GM23338 (cell line): Measurements from ENCODE around the gene MGAT5. TPM values are rescaled to one million over a fixed set of nuclear protein-coding genes. Genes with fewer than 3 reads are reported as not detected.

Experiments
- ATAC-seq: fragments of 200-7000 bp; cut with Tn5 transposase; 3 replicates; pipeline ENCODE4 v1.9.1; 2020
- DNase-seq: peaks from one replicate; pipeline ENCODE4 v3.0.0-alpha.2; 2015; ENCODE audit warnings: low spot score
- H2AFZ ChIP-seq: fragments of 200-600 bp; sonication (generic); 2 replicates; pipeline ENCODE4 v1.8.0; 2016; ENCODE audit warnings: antibody characterized with exemption, mild to moderate bottlenecking, moderate library complexity
- H3F3A ChIP-seq: fragments of 200-600 bp; sonication (generic); replicated peaks from 2 replicates; pipeline ENCODE4 v1.8.0; 2017; ENCODE audit warnings: antibody characterized with exemption, mixed run types, low read depth
- H3K27ac ChIP-seq: fragments of 200-600 bp; sonication (generic); 2 replicates; pipeline ENCODE4 v1.6.1; 2016; ENCODE audit warnings: low read depth
- H3K27me3 ChIP-seq: fragments of 200-600 bp; sonication (generic); 2 replicates; pipeline ENCODE4 v1.8.0; 2016; ENCODE audit warnings: mild to moderate bottlenecking, mixed run types, moderate library complexity; ENCODE audit not compliant: insufficient read depth
- H3K36me3 ChIP-seq: fragments of 200-600 bp; sonication (generic); 2 replicates; pipeline ENCODE4 v1.8.0; 2016; ENCODE audit warnings: mild to moderate bottlenecking; ENCODE audit not compliant: insufficient read depth
- H3K4me1 ChIP-seq: fragments of 200-600 bp; sonication (generic); 2 replicates; pipeline ENCODE4 v1.8.0; 2016; ENCODE audit warnings: mild to moderate bottlenecking, moderate library complexity; ENCODE audit not compliant: insufficient read depth
- H3K4me2 ChIP-seq: fragments of 200-600 bp; sonication (generic); 2 replicates; pipeline ENCODE4 v1.7.1; 2017; ENCODE audit warnings: mixed run types
- H3K4me3 ChIP-seq: fragments of 200-600 bp; sonication (generic); 2 replicates; pipeline ENCODE4 v1.6.1; 2016; ENCODE audit warnings: mixed run types
- H3K79me2 ChIP-seq: fragments of 200-600 bp; sonication (generic); replicated peaks from 2 replicates; pipeline ENCODE4 v1.8.0; 2017; ENCODE audit warnings: mild to moderate bottlenecking; ENCODE audit not compliant: insufficient read depth
- H3K9me2 ChIP-seq: fragments of 200-600 bp; sonication (generic); 2 replicates; pipeline ENCODE4 v1.8.0; 2017; ENCODE audit not compliant: insufficient read depth
- H4K20me1 ChIP-seq: fragments of 200-600 bp; sonication (generic); replicated peaks from 2 replicates; pipeline ENCODE4 v1.8.0; 2017; ENCODE audit warnings: mild to moderate bottlenecking; ENCODE audit not compliant: insufficient read depth
- H3K27ac Mint-ChIP-seq: 2 replicates; pipeline ENCODE4 v1.8.0; 2020; ENCODE audit warnings: inconsistent platforms, mild to moderate bottlenecking, moderate library complexity, mixed read lengths
- H3K27me3 Mint-ChIP-seq: 3 replicates; pipeline ENCODE4 v1.8.0; 2022; ENCODE audit warnings: low read depth, mild to moderate bottlenecking, moderate library complexity, mixed read lengths, inconsistent platforms; ENCODE audit not compliant: insufficient read depth, poor library complexity
- H3K36me3 Mint-ChIP-seq: 3 replicates; pipeline ENCODE4 v1.8.0; 2021; ENCODE audit warnings: low read depth, mild to moderate bottlenecking, inconsistent platforms, moderate library complexity, mixed read lengths
- H3K4me1 Mint-ChIP-seq: 3 replicates; pipeline ENCODE4 v1.8.0; 2020; ENCODE audit warnings: mild to moderate bottlenecking, inconsistent platforms, mixed read lengths
- H3K4me3 Mint-ChIP-seq: 3 replicates; pipeline ENCODE4 v1.8.0; 2021; ENCODE audit warnings: moderate library complexity, mild to moderate bottlenecking, inconsistent platforms, mixed read lengths
- H3K9me3 Mint-ChIP-seq: 3 replicates; pipeline ENCODE4 v1.8.0; 2020; ENCODE audit warnings: moderate library complexity, mild to moderate bottlenecking, inconsistent platforms, mixed read lengths
- CREB1 ChIP-seq: fragments of 250-450 bp; sonication (Bioruptor Pico); IDR thresholded peaks from 2 replicates; pipeline ENCODE4 v1.5.0; 2020; ENCODE audit warnings: low read depth, mild to moderate bottlenecking, moderate library complexity
- CTCF ChIP-seq, 2 experiments: fragments of 200-600 bp in 1 of 2; sonication (generic) in 1 of 2; conservative IDR thresholded peaks; 2 replicates each; pipeline versions ENCODE4 v1.5.1 to v1.6.1; 2016 to 2017; ENCODE audit warnings: antibody characterized with exemption in 2 of 2, low read depth in 2 of 2, mild to moderate bottlenecking in 2 of 2, moderate library complexity in 1 of 2
- ETS1 ChIP-seq: IDR thresholded peaks from 2 replicates; pipeline ENCODE4 v1.6.1; 2016; ENCODE audit warnings: antibody characterized with exemption
- EZH2 ChIP-seq: fragments of 200-600 bp; sonication (generic); IDR thresholded peaks from one replicate; pipeline ENCODE4 v1.8.0; 2017; ENCODE audit warnings: antibody characterized with exemption, mild to moderate bottlenecking, low read depth; ENCODE audit not compliant: unreplicated experiment
- EZH2phosphoT487 ChIP-seq: fragments of 200-600 bp; sonication (generic); IDR thresholded peaks from one replicate; pipeline ENCODE4 v1.8.1; 2018; ENCODE audit warnings: antibody characterized with exemption; ENCODE audit not compliant: unreplicated experiment
- JUNB ChIP-seq: IDR thresholded peaks from one replicate; pipeline ENCODE4 v1.6.1; 2016; ENCODE audit warnings: antibody characterized with exemption; ENCODE audit not compliant: unreplicated experiment
- NANOG ChIP-seq: IDR thresholded peaks from 2 replicates; pipeline ENCODE4 v1.6.1; 2016; ENCODE audit warnings: antibody characterized with exemption, borderline replicate concordance
- POLR2AphosphoS5 ChIP-seq: IDR thresholded peaks from 2 replicates; pipeline ENCODE4 v1.6.1; 2016; ENCODE audit warnings: antibody characterized with exemption, low read depth
- ZNF114 ChIP-seq: fragments of 250-450 bp; sonication (Bioruptor Pico); IDR thresholded peaks from 2 replicates; pipeline ENCODE4 v1.5.0; 2020; ENCODE audit warnings: mild to moderate bottlenecking, moderate library complexity
- polyA plus RNA-seq: library from polyadenylated mRNA; unstranded; fragments of >200 nt; fragmentation: Nextera tagmentation; extraction: Ambion mirVana; gene quantifications from 2 replicates; pipeline ENCODE4 v1.2.1, GENCODE V29; 2016
- total RNA-seq: library from RNA; depleted of rRNA; stranded (reverse); fragments of >200 nt; shearing (Covaris generic); gene quantifications from 2 replicates; pipeline ENCODE4 v1.2.3, GENCODE V29; 2014
- TF ChIP-seq, protein P1 (sequence below): IDR thresholded peaks from one replicate; pipeline ENCODE4 v1.6.1; 2018; ENCODE audit warnings: antibody characterized with exemption; ENCODE audit not compliant: unreplicated experiment

The MGAT5 gene
- total and polyA plus RNA-seq, 2 experiments from 2014 or later = 4.6 to 27.6 TPM

GRCh38 chr2:134252092-134252750, 1.7 kb upstream of the MGAT5 start (continued):
- TF ChIP-seq, protein P1, sequence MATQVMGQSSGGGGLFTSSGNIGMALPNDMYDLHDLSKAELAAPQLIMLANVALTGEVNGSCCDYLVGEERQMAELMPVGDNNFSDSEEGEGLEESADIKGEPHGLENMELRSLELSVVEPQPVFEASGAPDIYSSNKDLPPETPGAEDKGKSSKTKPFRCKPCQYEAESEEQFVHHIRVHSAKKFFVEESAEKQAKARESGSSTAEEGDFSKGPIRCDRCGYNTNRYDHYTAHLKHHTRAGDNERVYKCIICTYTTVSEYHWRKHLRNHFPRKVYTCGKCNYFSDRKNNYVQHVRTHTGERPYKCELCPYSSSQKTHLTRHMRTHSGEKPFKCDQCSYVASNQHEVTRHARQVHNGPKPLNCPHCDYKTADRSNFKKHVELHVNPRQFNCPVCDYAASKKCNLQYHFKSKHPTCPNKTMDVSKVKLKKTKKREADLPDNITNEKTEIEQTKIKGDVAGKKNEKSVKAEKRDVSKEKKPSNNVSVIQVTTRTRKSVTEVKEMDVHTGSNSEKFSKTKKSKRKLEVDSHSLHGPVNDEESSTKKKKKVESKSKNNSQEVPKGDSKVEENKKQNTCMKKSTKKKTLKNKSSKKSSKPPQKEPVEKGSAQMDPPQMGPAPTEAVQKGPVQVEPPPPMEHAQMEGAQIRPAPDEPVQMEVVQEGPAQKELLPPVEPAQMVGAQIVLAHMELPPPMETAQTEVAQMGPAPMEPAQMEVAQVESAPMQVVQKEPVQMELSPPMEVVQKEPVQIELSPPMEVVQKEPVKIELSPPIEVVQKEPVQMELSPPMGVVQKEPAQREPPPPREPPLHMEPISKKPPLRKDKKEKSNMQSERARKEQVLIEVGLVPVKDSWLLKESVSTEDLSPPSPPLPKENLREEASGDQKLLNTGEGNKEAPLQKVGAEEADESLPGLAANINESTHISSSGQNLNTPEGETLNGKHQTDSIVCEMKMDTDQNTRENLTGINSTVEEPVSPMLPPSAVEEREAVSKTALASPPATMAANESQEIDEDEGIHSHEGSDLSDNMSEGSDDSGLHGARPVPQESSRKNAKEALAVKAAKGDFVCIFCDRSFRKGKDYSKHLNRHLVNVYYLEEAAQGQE = no peak
- no peak for TF ChIP-seq ZNF114 (CRISPR knock-in tag)
- TF ChIP-seq JUNB = no peak
- TF ChIP-seq CTCF (conservative IDR thresholded peaks at IDR 0.05; ENCODE audit: low read depth in 2 of 2) = no peak
- no peak for TF ChIP-seq EZH2

DNA sequence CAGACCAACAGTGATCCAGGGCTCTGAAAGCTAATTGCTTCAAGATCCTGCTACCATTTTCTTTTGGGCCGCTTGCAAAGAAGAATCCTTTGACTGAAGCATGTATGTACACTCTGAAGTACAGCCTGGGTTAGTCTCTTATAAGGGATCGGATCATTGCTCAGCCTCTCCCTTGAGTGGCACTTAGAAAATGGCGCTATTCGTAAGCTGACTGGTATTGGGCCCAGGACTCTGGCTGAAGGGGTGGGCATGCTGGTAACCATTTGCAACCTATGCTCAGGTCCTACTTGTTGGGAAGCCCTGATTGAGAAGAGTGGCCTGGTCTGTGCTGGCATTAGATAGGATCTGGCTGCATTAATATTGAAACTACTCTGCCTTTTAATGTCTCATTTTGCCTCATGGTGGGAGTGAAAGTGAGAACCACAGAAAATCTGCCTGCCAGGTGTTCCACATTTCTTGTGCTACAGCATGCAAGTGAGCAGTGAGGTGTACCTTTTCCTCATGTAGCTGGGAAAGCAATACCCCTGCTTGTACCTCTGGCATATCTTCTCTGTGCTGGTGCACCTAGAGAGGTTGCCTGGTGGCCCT, 661 bp upstream of the MGAT5 start:
- H3K27ac ChIP-seq = no peak overlapping the region
- H3K27me3 ChIP-seq = no peaks in the 10 kb centered on the region
- no peaks in the 10 kb centered on the region for H3K4me1 ChIP-seq
- no peaks in the 10 kb centered on the region for H3K36me3 Mint-ChIP-seq
- H3K9me3 Mint-ChIP-seq = no peaks in the 10 kb centered on the region; the same call in 2 of the 3 replicates
- no peaks in the 10 kb centered on the region for H3K27me3 Mint-ChIP-seq
- peaks cover 9% of the 10 kb centered on the region; the same call in 1 of the 2 replicates for H3K9me2 ChIP-seq
- peaks cover 13% of the 10 kb centered on the region for H3K4me1 Mint-ChIP-seq
- ATAC-seq (no peak), DNase-seq (no peak)
- H3K4me3 ChIP-seq = no peak overlapping the region
- peaks cover 30% of the 10 kb centered on the region for H3K79me2 ChIP-seq
- H3K4me2 ChIP-seq = no peak overlapping the region
- no peak overlapping the region for H2AFZ ChIP-seq
- peaks cover 5% of the 10 kb centered on the region; the same call in 1 of the 2 replicates for H4K20me1 ChIP-seq
- H3K4me3 Mint-ChIP-seq = no peak overlapping the region
- no peak overlapping the region for H3K27ac Mint-ChIP-seq
- no peaks in the 10 kb centered on the region for H3K36me3 ChIP-seq
- no peaks in the 10 kb centered on the region for H3F3A ChIP-seq
- TF ChIP-seq ETS1 = no peak
- TF ChIP-seq ZNF114 (CRISPR knock-in tag) = no peak
- TF ChIP-seq, protein P1 = no peak
- TF ChIP-seq CREB1 = no peak
- no peak for TF ChIP-seq NANOG
- no peak for TF ChIP-seq EZH2
- TF ChIP-seq EZH2phosphoT487 = no peak
- TF ChIP-seq CTCF (conservative IDR thresholded peaks at IDR 0.05; ENCODE audit: low read depth in 2 of 2) = no peak
- no peak for TF ChIP-seq POLR2AphosphoS5
